ENCODE data around the gene COL1A2. TPM values are rescaled to one million over a fixed set of nuclear protein-coding genes. Genes with fewer than 3 reads are reported as not detected.

The COL1A2 gene
- polyA plus RNA-seq, 1 donor from 2014 or later, result 2.5 TPM

DNA sequence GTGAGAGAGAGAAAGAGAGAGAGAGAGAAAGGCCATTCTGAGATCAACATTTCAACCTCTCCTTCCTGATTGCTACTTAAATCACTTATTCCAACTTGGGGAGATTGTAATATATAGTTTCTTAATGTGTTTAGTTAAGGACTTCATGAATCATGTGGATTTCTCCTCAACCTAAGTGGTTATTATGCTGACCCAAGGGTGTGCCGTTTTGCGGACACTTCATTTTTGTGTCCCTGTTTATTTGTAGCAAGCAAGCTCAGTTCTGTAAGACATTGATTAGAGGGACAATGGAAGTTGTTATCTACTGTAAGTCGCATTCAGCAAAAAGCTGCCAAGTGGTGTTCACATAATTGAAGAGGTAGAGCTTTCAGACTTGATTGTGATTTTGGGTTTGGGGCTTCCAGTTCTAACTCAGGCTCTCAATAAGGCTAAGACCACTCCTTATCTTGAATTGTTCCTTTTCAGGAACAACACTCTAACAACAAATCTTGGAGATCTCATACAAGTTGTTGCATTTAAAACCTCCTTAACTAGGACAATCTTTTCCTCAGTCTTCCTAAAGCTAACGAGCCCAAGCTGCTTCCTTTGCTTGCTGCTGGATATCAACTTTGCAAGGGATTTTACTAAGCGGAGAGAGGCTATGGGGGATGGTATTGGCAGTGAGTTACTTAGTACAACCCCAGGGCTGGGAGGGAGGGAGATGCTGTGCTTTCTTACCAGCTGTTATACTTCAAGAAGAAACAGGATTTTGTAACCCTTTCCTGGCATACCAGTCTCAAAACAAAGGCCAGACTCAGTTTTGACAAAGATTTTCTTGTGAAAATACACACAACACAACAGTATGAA lies 19.8 kb upstream of the COL1A2 start:
- Histone ChIP-seq H3K9me2 (ENCODE audit: insufficient read depth, low read length) (no peaks in the 10 kb centered on the region), H4K20me1 (ENCODE audit: insufficient read depth) (no peaks in the 10 kb centered on the region), H3K4me2 (ENCODE audit: low read length) (no peak overlapping the region), H3K9me3 (ENCODE audit: low read length) (no peaks in the 10 kb centered on the region), H3K27me3 (ENCODE audit: insufficient read depth, low read depth, low read length) (no peaks in the 10 kb centered on the region), H3K36me3 (ENCODE audit: insufficient read depth, low read length) (no peaks in the 10 kb centered on the region), H3K27ac (ENCODE audit: low read length) (peak overlapping the region; percentile 5), H3K79me2 (replicated peaks; ENCODE audit: insufficient read depth, low read length) (no peaks in the 10 kb centered on the region), H3F3A (ENCODE audit: insufficient read depth, low read length, poor library complexity, severe bottlenecking) (no peaks in the 10 kb centered on the region), H3K4me3 (ENCODE audit: low read length) (no peak overlapping the region), H2AFZ (ENCODE audit: low read depth, low read length) (peak overlapping the region; percentile 0), H3K9ac (ENCODE audit: low read length) (no peak overlapping the region)
- TF ChIP-seq CTCF (IDR thresholded peaks at IDR 0.05; ENCODE audit: poor library complexity, severe bottlenecking), result no peak
- no peak for TF ChIP-seq TAF1 (IDR thresholded peaks at IDR 0.05; ENCODE audit: low read depth)
- no peak for TF ChIP-seq EP300 (conservative IDR thresholded peaks at IDR 0.05; ENCODE audit: poor library complexity, severe bottlenecking)

DNA sequence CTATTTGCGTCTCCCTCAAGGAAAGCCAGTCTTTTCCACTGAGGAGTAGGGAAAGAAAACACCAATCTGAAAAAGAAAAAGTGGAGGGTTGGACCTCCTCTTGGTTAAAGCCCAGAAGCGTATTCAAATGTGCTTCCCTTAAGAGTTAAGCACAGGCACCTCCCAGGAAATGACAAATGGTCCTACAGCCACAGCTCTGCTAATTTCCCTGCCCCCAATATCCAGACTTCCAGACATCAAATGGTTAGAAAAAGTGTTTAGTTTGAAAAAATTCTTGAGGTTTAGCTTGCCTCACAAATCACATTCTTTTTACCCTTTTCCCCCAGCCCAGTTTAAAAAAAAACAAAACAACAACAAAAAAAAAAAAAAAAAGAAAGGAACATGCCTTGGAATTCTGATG lies 19.0 kb upstream of the COL1A2 start:
- no peak overlapping the region for H3K9ac ChIP-seq (ENCODE audit: low read length)
- peak overlapping the region; percentile 5 for H3K27ac ChIP-seq (ENCODE audit: low read length)
- H4K20me1 ChIP-seq (ENCODE audit: insufficient read depth), result no peaks in the 10 kb centered on the region
- no peak for TF ChIP-seq REST (IDR thresholded peaks at IDR 0.05; ENCODE audit: borderline replicate concordance)
- TF ChIP-seq TAF1 (IDR thresholded peaks at IDR 0.05; ENCODE audit: low read depth), result no peak
- no peak for TF ChIP-seq CTCF (IDR thresholded peaks at IDR 0.05; ENCODE audit: poor library complexity, severe bottlenecking)
- no peak for TF ChIP-seq MXI1 (conservative IDR thresholded peaks at IDR 0.05; ENCODE audit: poor library complexity, severe bottlenecking)
- TF ChIP-seq POLR2AphosphoS5 (IDR thresholded peaks at IDR 0.05), result no peak
- TF ChIP-seq EZH2 (IDR thresholded peaks at IDR 0.05; ENCODE audit: borderline replicate concordance, insufficient read depth, low read length, poor library complexity, severe bottlenecking), result no peak
- TF ChIP-seq SMC3 (conservative IDR thresholded peaks at IDR 0.05; ENCODE audit: poor library complexity), result no peak
- no peak for TF ChIP-seq EP300 (conservative IDR thresholded peaks at IDR 0.05; ENCODE audit: poor library complexity, severe bottlenecking)
- TF ChIP-seq RAD21 (conservative IDR thresholded peaks at IDR 0.05), result no peak
- H3K36me3 ChIP-seq (ENCODE audit: insufficient read depth, low read length), result no peaks in the 10 kb centered on the region
- H3K4me3 ChIP-seq (ENCODE audit: low read length), result no peak overlapping the region
- no peaks in the 10 kb centered on the region for H3K27me3 ChIP-seq (ENCODE audit: insufficient read depth, low read depth, low read length)
- H3K4me2 ChIP-seq (ENCODE audit: low read length), result no peak overlapping the region
- no peaks in the 10 kb centered on the region for H3K9me2 ChIP-seq (ENCODE audit: insufficient read depth, low read length)
- peak overlapping the region; percentile 0 for H2AFZ ChIP-seq (ENCODE audit: low read depth, low read length)
- no peaks in the 10 kb centered on the region for H3F3A ChIP-seq (ENCODE audit: insufficient read depth, low read length, poor library complexity, severe bottlenecking)
- no peaks in the 10 kb centered on the region for H3K79me2 ChIP-seq (replicated peaks; ENCODE audit: insufficient read depth, low read length)
- no peaks in the 10 kb centered on the region for H3K9me3 ChIP-seq (ENCODE audit: low read length)
